ENCODE results near the gene LPIN1. TPM values are rescaled to one million over a fixed set of nuclear protein-coding genes. Genes with fewer than 3 reads are reported as not detected.

LPIN1 gene
- total RNA-seq, 1 donor from 2014 or later, result 43.9 TPM

GRCh38 chr2:11850082-11850481 is 103.7 kb downstream of the LPIN1 start:
- DNase-seq (ENCODE audit: low read depth, low spot score), result no peak
- peaks cover 6% of the 10 kb centered on the region for H3K36me3 Mint-ChIP-seq (ENCODE audit: low read depth)
- no peak overlapping the region for H3K27ac Mint-ChIP-seq (ENCODE audit: unreplicated experiment)
- TF ChIP-seq CTCF (conservative IDR thresholded peaks at IDR 0.05), result no peak
- H3K4me3 Mint-ChIP-seq, result no peak overlapping the region
- peaks cover 7% of the 10 kb centered on the region for H3K9me3 Mint-ChIP-seq
- H3K4me1 Mint-ChIP-seq, result no peaks in the 10 kb centered on the region
- H3K27me3 Mint-ChIP-seq (ENCODE audit: low read depth), result no peaks in the 10 kb centered on the region

- Mint-ChIP-seq H3K27ac (ENCODE audit: unreplicated experiment) (no peak overlapping the region), H3K4me3 (no peak overlapping the region), H3K36me3 (ENCODE audit: low read depth) (peaks cover 12% of the 10 kb centered on the region), H3K9me3 (peaks cover 12% of the 10 kb centered on the region), H3K4me1 (no peaks in the 10 kb centered on the region), H3K27me3 (ENCODE audit: low read depth) (no peaks in the 10 kb centered on the region)
- no peak for TF ChIP-seq CTCF (conservative IDR thresholded peaks at IDR 0.05)
- DNase-seq (ENCODE audit: low read depth, low spot score), result no peak
These were observed 106.2 kb downstream of the LPIN1 start for GRCh38 chr2:11852526-11853196.

- Mint-ChIP-seq H3K27ac (ENCODE audit: unreplicated experiment) (peak overlapping the region; percentile 38), H3K9me3 (peaks cover 9% of the 10 kb centered on the region), H3K4me3 (no peak overlapping the region), H3K27me3 (ENCODE audit: low read depth) (no peaks in the 10 kb centered on the region), H3K36me3 (ENCODE audit: low read depth) (peaks cover 13% of the 10 kb centered on the region), H3K4me1 (no peaks in the 10 kb centered on the region)
- no peak for TF ChIP-seq CTCF (conservative IDR thresholded peaks at IDR 0.05)
- no peak for DNase-seq (ENCODE audit: low read depth, low spot score)
These were observed 106.8 kb downstream of the LPIN1 start for GRCh38 chr2:11853197-11853588.

GRCh38 chr2:11855064-11855760 is 108.8 kb downstream of the LPIN1 start:
- Mint-ChIP-seq H3K4me3 (no peak overlapping the region), H3K27ac (ENCODE audit: unreplicated experiment) (peak overlapping the region; percentile 12), H3K9me3 (peaks cover 15% of the 10 kb centered on the region), H3K36me3 (ENCODE audit: low read depth) (peaks cover 21% of the 10 kb centered on the region), H3K27me3 (ENCODE audit: low read depth) (no peaks in the 10 kb centered on the region), H3K4me1 (no peaks in the 10 kb centered on the region)
- TF ChIP-seq CTCF (conservative IDR thresholded peaks at IDR 0.05), result no peak
- DNase-seq (ENCODE audit: low read depth, low spot score), result no peak

- Mint-ChIP-seq H3K36me3 (ENCODE audit: low read depth) (peaks cover 25% of the 10 kb centered on the region), H3K9me3 (peaks cover 15% of the 10 kb centered on the region), H3K4me1 (no peaks in the 10 kb centered on the region), H3K27me3 (ENCODE audit: low read depth) (no peaks in the 10 kb centered on the region), H3K4me3 (no peak overlapping the region), H3K27ac (ENCODE audit: unreplicated experiment) (no peak overlapping the region)
- no peak for DNase-seq (ENCODE audit: low read depth, low spot score)
- no peak for TF ChIP-seq CTCF (conservative IDR thresholded peaks at IDR 0.05)
These were observed 109.7 kb downstream of the LPIN1 start for GRCh38 chr2:11856095-11856494.
